OCI-LY1 (cell line): ENCODE results near the gene ACAA1.

Experiments
- H2AFZ ChIP-seq: fragments of 200-600 bp; sonication (generic), shearing (Covaris generic); 2 replicates; pipeline ENCODE4 v1.6.0; 2014; ENCODE audit warnings: antibody characterized with exemption, mild to moderate bottlenecking, low read length
- H3F3A ChIP-seq: fragments of 200-600 bp; sonication (generic), shearing (Covaris generic); 2 replicates; pipeline ENCODE4 v1.6.0; 2014; ENCODE audit warnings: mild to moderate bottlenecking, antibody characterized with exemption, low read length, moderate library complexity; ENCODE audit not compliant: insufficient read depth
- H3K27ac ChIP-seq: fragments of 200-600 bp; sonication (generic); 2 replicates; pipeline ENCODE4 v1.5.1; 2014; ENCODE audit warnings: low read length, mixed run types, mild to moderate bottlenecking, low read depth; ENCODE audit not compliant: poor library complexity, severe bottlenecking
- H3K27me3 ChIP-seq: fragments of 200-600 bp; sonication (generic); 2 replicates; pipeline ENCODE4 v1.6.0; 2014; ENCODE audit warnings: antibody characterized with exemption, mild to moderate bottlenecking, low read length, moderate library complexity; ENCODE audit not compliant: insufficient read depth
- H3K36me3 ChIP-seq: fragments of 200-600 bp; sonication (generic); 2 replicates; pipeline ENCODE4 v1.6.1; 2014; ENCODE audit warnings: mild to moderate bottlenecking, antibody characterized with exemption, low read length, moderate library complexity, mixed read lengths; ENCODE audit not compliant: insufficient read depth
- H3K4me1 ChIP-seq: fragments of 200-600 bp; sonication (generic); 2 replicates; pipeline ENCODE4 v1.5.1; 2014; ENCODE audit warnings: mild to moderate bottlenecking, low read length, moderate library complexity; ENCODE audit not compliant: insufficient read depth, severe bottlenecking
- H3K4me2 ChIP-seq: fragments of 200-600 bp; sonication (generic), shearing (Covaris generic); 2 replicates; pipeline ENCODE4 v1.6.1; 2014; ENCODE audit warnings: low read length
- H3K4me3 ChIP-seq: fragments of 200-600 bp; sonication (generic); 2 replicates; pipeline ENCODE4 v1.5.1; 2014; ENCODE audit warnings: low read length, low read depth, mild to moderate bottlenecking, mixed read lengths; ENCODE audit not compliant: poor library complexity, severe bottlenecking
- H3K79me2 ChIP-seq: fragments of 200-600 bp; shearing (Covaris generic); 2 replicates; pipeline ENCODE4 v1.6.1; 2016; ENCODE audit warnings: mixed run types, low read length, mixed read lengths; ENCODE audit not compliant: insufficient read depth
- H3K9ac ChIP-seq: fragments of 200-600 bp; sonication (generic), shearing (Covaris generic); 2 replicates; pipeline ENCODE4 v1.6.1; 2014; ENCODE audit warnings: mild to moderate bottlenecking, low read length, mixed read lengths
- H3K9me2 ChIP-seq: fragments of 200-600 bp; sonication (generic), shearing (Covaris generic); 2 replicates; pipeline ENCODE4 v1.6.1; 2014; ENCODE audit warnings: low read depth, mild to moderate bottlenecking, low read length, mixed read lengths
- H3K9me3 ChIP-seq: fragments of 200-600 bp; shearing (Covaris generic); 2 replicates; pipeline ENCODE4 v1.6.1; 2014; ENCODE audit warnings: low read length, mixed read lengths
- H4K20me1 ChIP-seq: fragments of 200-600 bp; sonication (generic), shearing (Covaris generic); 2 replicates; pipeline ENCODE4 v1.6.0; 2016; ENCODE audit warnings: mild to moderate bottlenecking, low read length; ENCODE audit not compliant: insufficient read depth
- CTCF ChIP-seq: fragments of 200-600 bp; sonication (generic), shearing (Covaris generic); IDR thresholded peaks from 2 replicates; pipeline ENCODE4 v1.5.1; 2017; ENCODE audit warnings: mild to moderate bottlenecking, antibody characterized with exemption, low read length, moderate library complexity, mixed read lengths
- EZH2 ChIP-seq: fragments of 200-600 bp; sonication (generic), shearing (Covaris generic); IDR thresholded peaks from 2 replicates; pipeline ENCODE4 v1.8.0; 2017; ENCODE audit warnings: borderline replicate concordance, mixed run types, mild to moderate bottlenecking, antibody characterized with exemption, low read length, moderate library complexity, mixed read lengths

The ACAA1 gene

GRCh38 chr3:38151667-38152265 lies 14.8 kb upstream of the ACAA1 start:
- Histone ChIP-seq H3K4me3 (no peak overlapping the region), H3K9me3 (peaks cover 9% of the 10 kb centered on the region), H3K36me3 (no peaks in the 10 kb centered on the region), H3F3A (no peaks in the 10 kb centered on the region), H3K27me3 (no peaks in the 10 kb centered on the region), H3K4me1 (peaks cover 8% of the 10 kb centered on the region), H3K4me2 (no peak overlapping the region), H3K27ac (no peak overlapping the region), H3K79me2 (no peaks in the 10 kb centered on the region), H3K9ac (no peak overlapping the region), H3K9me2 (no peaks in the 10 kb centered on the region), H4K20me1 (no peaks in the 10 kb centered on the region), H2AFZ (no peak overlapping the region)
- TF ChIP-seq CTCF (no peak), EZH2 (no peak)

- H2AFZ ChIP-seq, result peak overlapping the region; percentile 73; the same call in 1 of the 2 replicates
- H3K27ac ChIP-seq, result no peak overlapping the region
- H3K9me2 ChIP-seq, result no peaks in the 10 kb centered on the region
- H3K4me2 ChIP-seq, result no peak overlapping the region
- H3K27me3 ChIP-seq, result no peaks in the 10 kb centered on the region
- peaks cover 8% of the 10 kb centered on the region for H3K4me1 ChIP-seq
- H3F3A ChIP-seq, result no peaks in the 10 kb centered on the region
- TF ChIP-seq EZH2 (no peak), CTCF (peak; percentile 37; the same call in 1 of the 2 replicates)
- no peak overlapping the region for H3K4me3 ChIP-seq
- H3K36me3 ChIP-seq, result no peaks in the 10 kb centered on the region
- H3K9me3 ChIP-seq, result peaks cover 15% of the 10 kb centered on the region
- H4K20me1 ChIP-seq, result no peaks in the 10 kb centered on the region
- no peak overlapping the region for H3K9ac ChIP-seq
- H3K79me2 ChIP-seq, result no peaks in the 10 kb centered on the region
Observed at GRCh38 chr3:38150780-38151528, 14.0 kb upstream of the ACAA1 start.

- no peak for TF ChIP-seq EZH2
- Histone ChIP-seq H3K4me1 (peaks cover 8% of the 10 kb centered on the region), H3K36me3 (no peaks in the 10 kb centered on the region), H3K9ac (no peak overlapping the region), H3K4me2 (no peak overlapping the region), H3K27ac (no peak overlapping the region), H3K79me2 (no peaks in the 10 kb centered on the region), H3K9me3 (peaks cover 15% of the 10 kb centered on the region), H3F3A (no peaks in the 10 kb centered on the region), H3K27me3 (no peaks in the 10 kb centered on the region), H4K20me1 (no peaks in the 10 kb centered on the region), H2AFZ (no peak overlapping the region; the same call in 1 of the 2 replicates), H3K9me2 (no peaks in the 10 kb centered on the region), H3K4me3 (no peak overlapping the region)
Observed at GRCh38 chr3:38149708-38150107, 12.8 kb upstream of the ACAA1 start.
